C4-2B (cell line): ENCODE measurements around the gene DENND4A.
A peak's percentile ranks its signal among the peaks of the same experiment; 100 is the strongest.

Experiments
- CTCF ChIP-seq: fragments of 450-650 bp; conservative IDR thresholded peaks from 2 replicates; pipeline ENCODE4 v1.5.1; 2017; ENCODE audit warnings: mild to moderate bottlenecking
- ZFX ChIP-seq: fragments of 450-650 bp; IDR thresholded peaks from 2 replicates; pipeline ENCODE4 v1.6.1; 2017

GRCh38 chr15:65832549-65833364 lies 40.7 kb upstream of the DENND4A start:
- TF ChIP-seq CTCF: peak; percentile 55
- no peak for TF ChIP-seq ZFX
